ENCODE measurements around the gene TLK2. TPM values are rescaled to one million over a fixed set of nuclear protein-coding genes. Genes with fewer than 3 reads are reported as not detected.
A peak's percentile ranks its signal among the peaks of the same experiment; 100 is the strongest.

Gene TLK2
- total RNA-seq, 1 experiment from 2014 or later = 42.9 TPM

DNA sequence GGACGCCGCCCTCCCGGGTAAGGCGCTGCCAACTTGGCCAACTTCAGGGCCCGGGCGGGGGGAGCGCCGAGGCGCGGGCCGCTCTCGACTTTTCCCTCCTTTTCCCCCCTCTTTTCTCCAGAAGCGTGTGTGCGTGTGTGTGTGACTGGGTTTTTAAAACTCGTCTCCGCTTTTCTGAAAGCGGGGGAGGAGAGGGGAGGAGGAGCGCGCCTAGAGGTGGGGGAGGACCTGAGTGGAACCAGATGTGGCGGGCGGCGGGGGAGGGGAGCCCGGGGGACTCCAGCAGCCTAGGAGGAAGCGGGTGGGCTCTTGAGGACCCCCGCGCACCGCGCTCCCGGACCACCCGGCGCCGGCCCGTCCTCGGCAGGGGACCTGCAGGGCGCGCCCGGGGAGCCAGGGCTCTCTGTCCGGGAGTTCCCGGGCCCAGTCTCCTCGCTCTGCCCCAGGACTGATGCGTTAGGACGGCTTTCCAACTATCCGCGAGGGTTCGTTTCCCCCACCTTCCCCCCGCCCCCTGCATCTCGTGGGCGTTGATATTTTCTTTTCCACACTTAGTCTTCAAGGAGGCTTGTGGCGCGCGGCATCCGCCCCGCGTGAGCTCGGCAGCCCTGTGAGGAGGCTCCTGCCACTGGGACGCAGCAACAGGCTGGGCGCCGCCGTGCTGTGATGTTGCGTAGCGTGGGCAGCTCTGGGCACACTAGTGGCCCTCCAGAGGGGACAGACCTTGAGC lies 149.4 kb downstream of the TLK2 start (continued):
- TF ChIP-seq RELA (CRISPR knock-in tag; IDR thresholded peaks at IDR 0.05; ENCODE audit: borderline replicate concordance) (no peak), SOX15 (CRISPR knock-in tag; IDR thresholded peaks at IDR 0.05) (no peak), NR3C1 (CRISPR knock-in tag; conservative IDR thresholded peaks at IDR 0.05; ENCODE audit: low read depth) (no peak), ZNF317 (CRISPR knock-in tag; IDR thresholded peaks at IDR 0.05; ENCODE audit: borderline replicate concordance, low read depth) (0 out of 2 replicates have a peak, but pooled peaks have one; percentile 4), ETV6 (CRISPR knock-in tag; IDR thresholded peaks at IDR 0.05) (0 out of 2 replicates have a peak, but pooled peaks have one; percentile 17)
- TF ChIP-seq, protein P1, sequence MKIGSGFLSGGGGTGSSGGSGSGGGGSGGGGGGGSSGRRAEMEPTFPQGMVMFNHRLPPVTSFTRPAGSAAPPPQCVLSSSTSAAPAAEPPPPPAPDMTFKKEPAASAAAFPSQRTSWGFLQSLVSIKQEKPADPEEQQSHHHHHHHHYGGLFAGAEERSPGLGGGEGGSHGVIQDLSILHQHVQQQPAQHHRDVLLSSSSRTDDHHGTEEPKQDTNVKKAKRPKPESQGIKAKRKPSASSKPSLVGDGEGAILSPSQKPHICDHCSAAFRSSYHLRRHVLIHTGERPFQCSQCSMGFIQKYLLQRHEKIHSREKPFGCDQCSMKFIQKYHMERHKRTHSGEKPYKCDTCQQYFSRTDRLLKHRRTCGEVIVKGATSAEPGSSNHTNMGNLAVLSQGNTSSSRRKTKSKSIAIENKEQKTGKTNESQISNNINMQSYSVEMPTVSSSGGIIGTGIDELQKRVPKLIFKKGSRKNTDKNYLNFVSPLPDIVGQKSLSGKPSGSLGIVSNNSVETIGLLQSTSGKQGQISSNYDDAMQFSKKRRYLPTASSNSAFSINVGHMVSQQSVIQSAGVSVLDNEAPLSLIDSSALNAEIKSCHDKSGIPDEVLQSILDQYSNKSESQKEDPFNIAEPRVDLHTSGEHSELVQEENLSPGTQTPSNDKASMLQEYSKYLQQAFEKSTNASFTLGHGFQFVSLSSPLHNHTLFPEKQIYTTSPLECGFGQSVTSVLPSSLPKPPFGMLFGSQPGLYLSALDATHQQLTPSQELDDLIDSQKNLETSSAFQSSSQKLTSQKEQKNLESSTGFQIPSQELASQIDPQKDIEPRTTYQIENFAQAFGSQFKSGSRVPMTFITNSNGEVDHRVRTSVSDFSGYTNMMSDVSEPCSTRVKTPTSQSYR (CRISPR knock-in tag; IDR thresholded peaks at IDR 0.05) = no peak
- TF ChIP-seq, protein P2, sequence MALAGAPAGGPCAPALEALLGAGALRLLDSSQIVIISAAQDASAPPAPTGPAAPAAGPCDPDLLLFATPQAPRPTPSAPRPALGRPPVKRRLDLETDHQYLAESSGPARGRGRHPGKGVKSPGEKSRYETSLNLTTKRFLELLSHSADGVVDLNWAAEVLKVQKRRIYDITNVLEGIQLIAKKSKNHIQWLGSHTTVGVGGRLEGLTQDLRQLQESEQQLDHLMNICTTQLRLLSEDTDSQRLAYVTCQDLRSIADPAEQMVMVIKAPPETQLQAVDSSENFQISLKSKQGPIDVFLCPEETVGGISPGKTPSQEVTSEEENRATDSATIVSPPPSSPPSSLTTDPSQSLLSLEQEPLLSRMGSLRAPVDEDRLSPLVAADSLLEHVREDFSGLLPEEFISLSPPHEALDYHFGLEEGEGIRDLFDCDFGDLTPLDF (CRISPR knock-in tag; IDR thresholded peaks at IDR 0.05) = no peak
- TF ChIP-seq, protein P3, sequence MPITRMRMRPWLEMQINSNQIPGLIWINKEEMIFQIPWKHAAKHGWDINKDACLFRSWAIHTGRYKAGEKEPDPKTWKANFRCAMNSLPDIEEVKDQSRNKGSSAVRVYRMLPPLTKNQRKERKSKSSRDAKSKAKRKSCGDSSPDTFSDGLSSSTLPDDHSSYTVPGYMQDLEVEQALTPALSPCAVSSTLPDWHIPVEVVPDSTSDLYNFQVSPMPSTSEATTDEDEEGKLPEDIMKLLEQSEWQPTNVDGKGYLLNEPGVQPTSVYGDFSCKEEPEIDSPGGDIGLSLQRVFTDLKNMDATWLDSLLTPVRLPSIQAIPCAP (CRISPR knock-in tag; IDR thresholded peaks at IDR 0.05) = no peak
- TF ChIP-seq, protein P4, sequence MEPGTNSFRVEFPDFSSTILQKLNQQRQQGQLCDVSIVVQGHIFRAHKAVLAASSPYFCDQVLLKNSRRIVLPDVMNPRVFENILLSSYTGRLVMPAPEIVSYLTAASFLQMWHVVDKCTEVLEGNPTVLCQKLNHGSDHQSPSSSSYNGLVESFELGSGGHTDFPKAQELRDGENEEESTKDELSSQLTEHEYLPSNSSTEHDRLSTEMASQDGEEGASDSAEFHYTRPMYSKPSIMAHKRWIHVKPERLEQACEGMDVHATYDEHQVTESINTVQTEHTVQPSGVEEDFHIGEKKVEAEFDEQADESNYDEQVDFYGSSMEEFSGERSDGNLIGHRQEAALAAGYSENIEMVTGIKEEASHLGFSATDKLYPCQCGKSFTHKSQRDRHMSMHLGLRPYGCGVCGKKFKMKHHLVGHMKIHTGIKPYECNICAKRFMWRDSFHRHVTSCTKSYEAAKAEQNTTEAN (CRISPR knock-in tag; IDR thresholded peaks at IDR 0.05) = no peak

DNA sequence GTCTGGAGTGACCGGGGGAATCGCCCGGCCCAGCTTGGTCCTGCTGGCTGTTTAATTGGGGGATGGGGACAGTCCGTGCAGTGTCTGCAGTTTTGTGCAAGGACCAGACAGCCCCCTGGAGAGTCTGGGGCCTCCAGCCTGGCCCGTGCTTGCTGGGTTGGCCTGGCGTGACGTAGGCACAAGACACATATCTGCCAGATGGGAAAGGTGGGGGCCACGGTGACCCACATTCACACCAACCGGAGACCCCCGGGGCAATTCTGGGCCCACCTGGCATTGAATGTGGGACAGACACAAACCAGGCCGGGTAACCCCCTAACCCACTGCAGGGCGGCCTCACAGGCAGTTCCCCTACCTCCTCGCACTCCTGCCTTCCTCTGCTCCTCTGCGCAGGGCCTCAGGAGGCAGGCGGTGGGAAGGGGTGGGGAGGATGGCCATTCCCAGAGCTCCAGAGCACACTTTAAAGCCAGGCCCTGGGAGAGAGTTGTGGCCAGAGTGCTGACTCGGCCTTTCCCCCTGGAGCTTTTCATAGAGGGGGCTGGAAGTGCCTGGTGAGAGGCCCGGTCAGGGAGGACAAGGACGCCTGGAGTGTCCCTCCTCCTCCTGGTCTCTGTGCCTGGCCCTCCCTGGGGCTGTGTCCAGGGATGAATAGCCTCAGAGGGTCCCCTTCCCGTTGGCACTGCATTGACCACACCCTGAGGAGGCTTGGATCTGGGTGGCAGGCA lies 150.4 kb downstream of the TLK2 start:
- POLR2A ChIA-PET = no interaction called here
- Mint-ChIP-seq H3K27ac (no peak overlapping the region), H3K9me3 (no peaks in the 10 kb centered on the region), H3K36me3 (0 out of 2 replicates have a peak, but pooled peaks cover 3% of the 10 kb centered on the region), H3K4me3 (peak overlapping the region; percentile 89), H3K27me3 (ENCODE audit: low read depth) (peaks cover 7% of the 10 kb centered on the region; the same call in 1 of the 2 replicates), H3K4me1 (peaks cover 51% of the 10 kb centered on the region)
- TF ChIP-seq ZNF423 (CRISPR knock-in tag; IDR thresholded peaks at IDR 0.05) (peak; percentile 11; the same call in 1 of the 2 replicates), ZNF263 (CRISPR knock-in tag; IDR thresholded peaks at IDR 0.05; ENCODE audit: low read depth) (no peak), NR3C1 (CRISPR knock-in tag; conservative IDR thresholded peaks at IDR 0.05; ENCODE audit: low read depth) (0 out of 2 replicates have a peak, but pooled peaks have one; percentile 84), ZNF138 (CRISPR knock-in tag; conservative IDR thresholded peaks at IDR 0.05) (0 out of 2 replicates have a peak, but pooled peaks have one; percentile 54)
- TF ChIP-seq, protein P5, sequence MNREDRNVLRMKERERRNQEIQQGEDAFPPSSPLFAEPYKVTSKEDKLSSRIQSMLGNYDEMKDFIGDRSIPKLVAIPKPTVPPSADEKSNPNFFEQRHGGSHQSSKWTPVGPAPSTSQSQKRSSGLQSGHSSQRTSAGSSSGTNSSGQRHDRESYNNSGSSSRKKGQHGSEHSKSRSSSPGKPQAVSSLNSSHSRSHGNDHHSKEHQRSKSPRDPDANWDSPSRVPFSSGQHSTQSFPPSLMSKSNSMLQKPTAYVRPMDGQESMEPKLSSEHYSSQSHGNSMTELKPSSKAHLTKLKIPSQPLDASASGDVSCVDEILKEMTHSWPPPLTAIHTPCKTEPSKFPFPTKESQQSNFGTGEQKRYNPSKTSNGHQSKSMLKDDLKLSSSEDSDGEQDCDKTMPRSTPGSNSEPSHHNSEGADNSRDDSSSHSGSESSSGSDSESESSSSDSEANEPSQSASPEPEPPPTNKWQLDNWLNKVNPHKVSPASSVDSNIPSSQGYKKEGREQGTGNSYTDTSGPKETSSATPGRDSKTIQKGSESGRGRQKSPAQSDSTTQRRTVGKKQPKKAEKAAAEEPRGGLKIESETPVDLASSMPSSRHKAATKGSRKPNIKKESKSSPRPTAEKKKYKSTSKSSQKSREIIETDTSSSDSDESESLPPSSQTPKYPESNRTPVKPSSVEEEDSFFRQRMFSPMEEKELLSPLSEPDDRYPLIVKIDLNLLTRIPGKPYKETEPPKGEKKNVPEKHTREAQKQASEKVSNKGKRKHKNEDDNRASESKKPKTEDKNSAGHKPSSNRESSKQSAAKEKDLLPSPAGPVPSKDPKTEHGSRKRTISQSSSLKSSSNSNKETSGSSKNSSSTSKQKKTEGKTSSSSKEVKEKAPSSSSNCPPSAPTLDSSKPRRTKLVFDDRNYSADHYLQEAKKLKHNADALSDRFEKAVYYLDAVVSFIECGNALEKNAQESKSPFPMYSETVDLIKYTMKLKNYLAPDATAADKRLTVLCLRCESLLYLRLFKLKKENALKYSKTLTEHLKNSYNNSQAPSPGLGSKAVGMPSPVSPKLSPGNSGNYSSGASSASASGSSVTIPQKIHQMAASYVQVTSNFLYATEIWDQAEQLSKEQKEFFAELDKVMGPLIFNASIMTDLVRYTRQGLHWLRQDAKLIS (CRISPR knock-in tag; IDR thresholded peaks at IDR 0.05; ENCODE audit: borderline replicate concordance) = no peak
- DNase-seq (ENCODE audit: low spot score) = no peak
- peak; percentile 25 for ATAC-seq
- CTCF ChIA-PET = interaction anchor here (0.6 to 1.1 kb wide), 4 partner anchors 9 to 76 kb away, joined by 3 to 4 read pairs (median 4); no protein-coding TSS in a partner anchor
